ENCODE results near the gene VDR. TPM values are rescaled to one million over a fixed set of nuclear protein-coding genes. Genes with fewer than 3 reads are reported as not detected.

The VDR gene
- total and polyA plus RNA-seq, 2 donors (not counting 1 experiment from before 2014, with no cell fraction given): 16.2 to 24.4 TPM

GRCh38 chr12:47903927-47904712 is 674 bp downstream of the VDR start:
- DNase-seq (ENCODE audit: low read depth in 2 of 2): peak; percentile 77 to 89
- no peaks in the 10 kb centered on the region for H3K9me3 ChIP-seq (ENCODE audit: control insufficient read depth, insufficient read depth, low read depth, low read length)
- H3K4me1 ChIP-seq (ENCODE audit: control insufficient read depth, extremely low read depth, insufficient read depth, low read length): peaks cover 19% of the 10 kb centered on the region
- peak overlapping the region; percentile 99 for H3K4me2 ChIP-seq (ENCODE audit: extremely low read depth, insufficient read depth, low read length)
- TF ChIP-seq CTCF (conservative IDR thresholded peaks at IDR 0.05 in 1 of 2, IDR thresholded peaks at IDR 0.05 in 1 of 2; ENCODE audit: low read depth in 1 of 2, low read length in 2 of 2) (no peak), EZH2 (IDR thresholded peaks at IDR 0.05; ENCODE audit: low read length, missing control alignments) (no peak)
- peak overlapping the region; percentile 65 to 92 (median 76) for H3K4me3 ChIP-seq (replicated peaks in 1 of 4; ENCODE audit: control extremely low read depth in 1 of 4, insufficient read depth in 1 of 4, low read depth in 3 of 4, low read length in 4 of 4)
- peak overlapping the region; percentile 64 for H3K27ac ChIP-seq (ENCODE audit: insufficient read depth, low read length)
- H4K20me1 ChIP-seq (ENCODE audit: control insufficient read depth, extremely low read depth, insufficient read depth, low read length): no peaks in the 10 kb centered on the region
- H3K79me2 ChIP-seq (ENCODE audit: control insufficient read depth, insufficient read depth, low read length): peaks cover 16% of the 10 kb centered on the region
- H3K36me3 ChIP-seq (ENCODE audit: control insufficient read depth, insufficient read depth, low read length): peaks cover 3% of the 10 kb centered on the region
- peak overlapping the region; percentile 32 for H3K9ac ChIP-seq (ENCODE audit: insufficient read depth, low read length)
- H2AFZ ChIP-seq (ENCODE audit: low read length): peak overlapping the region; percentile 52
- peaks cover 20% of the 10 kb centered on the region for H3K27me3 ChIP-seq (ENCODE audit: control insufficient read depth, insufficient read depth, low read length)

DNA sequence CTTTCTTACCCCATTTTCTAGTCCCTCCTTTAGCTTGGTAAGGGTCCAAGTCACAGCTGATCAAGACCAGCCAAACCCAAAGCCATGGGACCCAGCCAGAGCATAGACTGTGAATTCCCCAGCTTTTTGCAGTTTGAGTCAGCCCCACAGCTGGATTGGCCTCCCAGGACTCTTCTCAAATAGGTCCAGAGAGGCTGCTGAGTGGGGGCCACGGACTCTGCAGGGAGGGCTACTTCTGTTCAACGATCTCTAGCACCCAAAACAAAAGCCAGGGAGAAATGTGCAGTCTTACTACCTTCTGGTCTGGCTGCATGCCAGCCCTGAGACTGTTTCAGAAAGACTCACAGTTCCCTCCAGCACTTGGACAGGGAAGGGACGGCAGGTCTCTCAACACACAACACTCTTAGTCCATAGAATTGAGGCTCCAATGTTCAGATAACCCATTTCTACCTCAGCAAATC is 1.6 kb downstream of the VDR start:
- Histone ChIP-seq H3K9ac (ENCODE audit: insufficient read depth, low read length) (no peak overlapping the region), H3K4me1 (ENCODE audit: control insufficient read depth, extremely low read depth, insufficient read depth, low read length) (peaks cover 19% of the 10 kb centered on the region), H3K27me3 (ENCODE audit: control insufficient read depth, insufficient read depth, low read length) (peaks cover 20% of the 10 kb centered on the region), H3K27ac (ENCODE audit: insufficient read depth, low read length) (peak overlapping the region; percentile 64), H3K4me2 (ENCODE audit: extremely low read depth, insufficient read depth, low read length) (peak overlapping the region; percentile 99), H3K9me3 (ENCODE audit: control insufficient read depth, insufficient read depth, low read depth, low read length) (no peaks in the 10 kb centered on the region), H2AFZ (ENCODE audit: low read length) (no peak overlapping the region), H3K4me3 (replicated peaks in 1 of 4; ENCODE audit: control extremely low read depth in 1 of 4, insufficient read depth in 1 of 4, low read depth in 3 of 4, low read length in 4 of 4) (peak overlapping the region; percentile 65 to 92 (median 76)), H3K79me2 (ENCODE audit: control insufficient read depth, insufficient read depth, low read length) (peaks cover 16% of the 10 kb centered on the region), H3K36me3 (ENCODE audit: control insufficient read depth, insufficient read depth, low read length) (peaks cover 3% of the 10 kb centered on the region), H4K20me1 (ENCODE audit: control insufficient read depth, extremely low read depth, insufficient read depth, low read length) (no peaks in the 10 kb centered on the region)
- TF ChIP-seq EZH2 (IDR thresholded peaks at IDR 0.05; ENCODE audit: low read length, missing control alignments): no peak
- TF ChIP-seq CTCF (conservative IDR thresholded peaks at IDR 0.05 in 1 of 2, IDR thresholded peaks at IDR 0.05 in 1 of 2; ENCODE audit: low read depth in 1 of 2, low read length in 2 of 2): no peak
- peak; percentile 73 to 89 for DNase-seq (ENCODE audit: low read depth in 2 of 2)

DNA sequence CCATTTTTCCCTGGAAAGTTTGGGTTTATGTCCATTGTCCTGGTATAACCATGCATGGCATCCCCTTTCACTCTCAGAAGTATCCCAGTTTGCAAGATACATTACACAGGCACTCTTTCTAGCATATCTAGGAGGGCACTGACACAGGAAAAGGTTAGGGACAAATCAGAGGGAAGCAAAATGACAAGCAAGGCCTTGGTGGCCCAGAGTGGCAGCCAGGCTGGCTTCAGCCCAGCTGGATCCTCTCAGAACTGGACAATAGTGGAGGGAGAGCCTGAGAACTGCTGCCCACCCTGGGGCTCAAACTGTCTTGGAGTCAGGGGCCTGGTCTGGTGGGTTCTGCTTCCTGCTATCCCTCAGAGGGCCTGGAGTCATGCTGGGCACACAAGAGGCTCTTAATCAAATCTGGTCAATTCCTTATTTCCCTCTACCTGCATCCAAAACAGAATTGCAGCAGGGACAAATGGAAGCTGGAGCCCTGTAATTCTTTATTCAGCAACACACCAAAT is 2.6 kb downstream of the VDR start:
- Histone ChIP-seq H3K9ac (ENCODE audit: insufficient read depth, low read length) (no peak overlapping the region), H3K4me3 (replicated peaks in 1 of 4; ENCODE audit: control extremely low read depth in 1 of 4, insufficient read depth in 1 of 4, low read depth in 3 of 4, low read length in 4 of 4) (peak overlapping the region in 1 of 4 experiments; percentile 92), H2AFZ (ENCODE audit: low read length) (no peak overlapping the region), H3K27ac (ENCODE audit: insufficient read depth, low read length) (peak overlapping the region; percentile 6), H3K27me3 (ENCODE audit: control insufficient read depth, insufficient read depth, low read length) (peaks cover 17% of the 10 kb centered on the region), H3K9me3 (ENCODE audit: control insufficient read depth, insufficient read depth, low read depth, low read length) (no peaks in the 10 kb centered on the region), H3K4me2 (ENCODE audit: extremely low read depth, insufficient read depth, low read length) (peak overlapping the region; percentile 99), H3K4me1 (ENCODE audit: control insufficient read depth, extremely low read depth, insufficient read depth, low read length) (peaks cover 19% of the 10 kb centered on the region), H3K79me2 (ENCODE audit: control insufficient read depth, insufficient read depth, low read length) (peaks cover 16% of the 10 kb centered on the region), H4K20me1 (ENCODE audit: control insufficient read depth, extremely low read depth, insufficient read depth, low read length) (no peaks in the 10 kb centered on the region), H3K36me3 (ENCODE audit: control insufficient read depth, insufficient read depth, low read length) (peaks cover 3% of the 10 kb centered on the region)
- no peak for DNase-seq (ENCODE audit: low read depth in 2 of 2)
- TF ChIP-seq EZH2 (IDR thresholded peaks at IDR 0.05; ENCODE audit: low read length, missing control alignments) (no peak), CTCF (conservative IDR thresholded peaks at IDR 0.05 in 1 of 2, IDR thresholded peaks at IDR 0.05 in 1 of 2; ENCODE audit: low read depth in 1 of 2, low read length in 2 of 2) (no peak)
